GM18870 (cell line): ENCODE data around the gene TMEM132D.

Source experiments
- ATAC-seq: cut with Tn5 transposase; IDR thresholded peaks from one replicate; pipeline ENCODE4 v1.9.1; 2021; ENCODE audit warnings: moderate library complexity; ENCODE audit not compliant: unreplicated experiment

The TMEM132D gene

GRCh38 chr12:129467726-129468125, 436.1 kb downstream of the TMEM132D start:
- ATAC-seq, result no peak

- no peak for ATAC-seq
These were observed 436.5 kb downstream of the TMEM132D start for GRCh38 chr12:129467289-129467688.

- no peak for ATAC-seq
These were observed 437.3 kb downstream of the TMEM132D start for GRCh38 chr12:129466499-129466898.

GRCh38 chr12:129459886-129460285, 443.9 kb downstream of the TMEM132D start:
- ATAC-seq, result no peak

- ATAC-seq, result no peak
These were observed 457.1 kb downstream of the TMEM132D start for GRCh38 chr12:129446696-129447095.

- ATAC-seq, result no peak
These were observed 463.5 kb downstream of the TMEM132D start for GRCh38 chr12:129440278-129440677.

GRCh38 chr12:129434790-129435189, 469.0 kb downstream of the TMEM132D start:
- ATAC-seq, result no peak

- ATAC-seq, result no peak
These were observed 475.4 kb downstream of the TMEM132D start for GRCh38 chr12:129428240-129428936.

- no peak for ATAC-seq
These were observed 480.7 kb downstream of the TMEM132D start for GRCh38 chr12:129423041-129423580.

- no peak for ATAC-seq
These were observed 490.5 kb downstream of the TMEM132D start for GRCh38 chr12:129413295-129413694.

GRCh38 chr12:129409281-129409680, 494.5 kb downstream of the TMEM132D start:
- no peak for ATAC-seq

GRCh38 chr12:129404556-129404955, 499.3 kb downstream of the TMEM132D start:
- ATAC-seq, result no peak

GRCh38 chr12:129401572-129401971, 502.3 kb downstream of the TMEM132D start:
- no peak for ATAC-seq

GRCh38 chr12:129394177-129394825, 509.5 kb downstream of the TMEM132D start:
- no peak for ATAC-seq

GRCh38 chr12:129393357-129393937, 510.4 kb downstream of the TMEM132D start:
- no peak for ATAC-seq

- ATAC-seq, result no peak
These were observed 518.2 kb downstream of the TMEM132D start for GRCh38 chr12:129385637-129385990.

GRCh38 chr12:129383956-129384355, 519.9 kb downstream of the TMEM132D start:
- no peak for ATAC-seq

GRCh38 chr12:129381715-129382114, 522.1 kb downstream of the TMEM132D start:
- no peak for ATAC-seq

GRCh38 chr12:129379076-129379804, 524.6 kb downstream of the TMEM132D start:
- ATAC-seq, result no peak

- ATAC-seq, result no peak
These were observed 525.3 kb downstream of the TMEM132D start for GRCh38 chr12:129378496-129378895.

GRCh38 chr12:129373746-129374145, 530.1 kb downstream of the TMEM132D start:
- ATAC-seq, result no peak
